Smooth muscle cell (in vitro differentiated cells): Measurements from ENCODE around the gene NFKB2. TPM values are rescaled to one million over a fixed set of nuclear protein-coding genes. Genes with fewer than 3 reads are reported as not detected.

ENCODE experiments used
- DNase-seq: peaks from one replicate; lab custom pipeline; 2025; ENCODE audit not compliant: unreplicated experiment; lab: John Stamatoyannopoulos, UW
- H2AFZ ChIP-seq: fragments of 200-600 bp; sonication (generic); 2 replicates; pipeline ENCODE4 v1.6.0; 2016; ENCODE audit warnings: antibody characterized with exemption, low read depth, mild to moderate bottlenecking
- H3F3A ChIP-seq: fragments of 200-600 bp; sonication (generic); 2 replicates; pipeline ENCODE4 v1.6.0; 2017; ENCODE audit warnings: antibody characterized with exemption, low read depth
- H3K27ac ChIP-seq: fragments of 200-600 bp; sonication (generic); 2 replicates; pipeline ENCODE4 v1.5.1; 2016; ENCODE audit warnings: low read depth, mild to moderate bottlenecking
- H3K27me3 ChIP-seq: fragments of 200-600 bp; sonication (generic); 2 replicates; pipeline ENCODE4 v1.6.1; 2016; ENCODE audit warnings: low read depth, mild to moderate bottlenecking
- H3K36me3 ChIP-seq: fragments of 200-600 bp; sonication (generic); 2 replicates; pipeline ENCODE4 v1.5.1; 2016; ENCODE audit warnings: low read depth
- H3K4me1 ChIP-seq: fragments of 200-600 bp; sonication (generic); 2 replicates; pipeline ENCODE4 v1.5.1; 2016; ENCODE audit warnings: low read depth
- H3K4me2 ChIP-seq: fragments of 200-600 bp; sonication (generic); 2 replicates; pipeline ENCODE4 v1.6.0; 2016; ENCODE audit warnings: mild to moderate bottlenecking
- H3K4me3 ChIP-seq: fragments of 200-600 bp; sonication (generic); 2 replicates; pipeline ENCODE4 v1.5.1; 2016; ENCODE audit warnings: mild to moderate bottlenecking
- H3K79me2 ChIP-seq: fragments of 200-600 bp; sonication (generic); 2 replicates; pipeline ENCODE4 v1.6.0; 2016; ENCODE audit warnings: low read depth, mild to moderate bottlenecking
- H3K9ac ChIP-seq: fragments of 200-600 bp; sonication (generic); 2 replicates; pipeline ENCODE4 v1.6.0; 2016; ENCODE audit warnings: low read depth
- H3K9me3 ChIP-seq: fragments of 200-600 bp; sonication (generic); replicated peaks from 2 replicates; pipeline ENCODE4 v1.5.1; 2016; ENCODE audit warnings: low read depth
- H4K20me1 ChIP-seq: fragments of 200-600 bp; sonication (generic); 2 replicates; pipeline ENCODE4 v1.6.0; 2016; ENCODE audit warnings: low read depth
- WGBS: methylation state at CpG from one replicate; pipeline ENCODE4 v1.1.7; 2016; ENCODE audit warnings: low lambda C conversion rate; 5-methylcytosine and 5-hydroxymethylcytosine counted together
- polyA plus RNA-seq: library from polyadenylated mRNA; unstranded; fragments of >200 nt; fragmentation: Nextera tagmentation; extraction: Ambion mirVana; gene quantifications from 2 replicates; pipeline ENCODE4 v1.2.1, GENCODE V29; 2016
- total RNA-seq: library from RNA; depleted of rRNA; stranded (reverse); fragments of >200 nt; gene quantifications from 2 replicates; pipeline ENCODE4 v1.2.3, GENCODE V29; 2014
- TF ChIP-seq, protein P1 (sequence below): fragments of 200-600 bp; sonication (generic); IDR thresholded peaks from 2 replicates; pipeline ENCODE4 v1.5.1; 2017; ENCODE audit warnings: borderline replicate concordance, mild to moderate bottlenecking, antibody characterized with exemption; ENCODE audit not compliant: insufficient read depth, poor library complexity, severe bottlenecking

Gene NFKB2
- total and polyA plus RNA-seq, 2 experiments from 2014 or later, result 32.6 to 38.1 TPM

DNA sequence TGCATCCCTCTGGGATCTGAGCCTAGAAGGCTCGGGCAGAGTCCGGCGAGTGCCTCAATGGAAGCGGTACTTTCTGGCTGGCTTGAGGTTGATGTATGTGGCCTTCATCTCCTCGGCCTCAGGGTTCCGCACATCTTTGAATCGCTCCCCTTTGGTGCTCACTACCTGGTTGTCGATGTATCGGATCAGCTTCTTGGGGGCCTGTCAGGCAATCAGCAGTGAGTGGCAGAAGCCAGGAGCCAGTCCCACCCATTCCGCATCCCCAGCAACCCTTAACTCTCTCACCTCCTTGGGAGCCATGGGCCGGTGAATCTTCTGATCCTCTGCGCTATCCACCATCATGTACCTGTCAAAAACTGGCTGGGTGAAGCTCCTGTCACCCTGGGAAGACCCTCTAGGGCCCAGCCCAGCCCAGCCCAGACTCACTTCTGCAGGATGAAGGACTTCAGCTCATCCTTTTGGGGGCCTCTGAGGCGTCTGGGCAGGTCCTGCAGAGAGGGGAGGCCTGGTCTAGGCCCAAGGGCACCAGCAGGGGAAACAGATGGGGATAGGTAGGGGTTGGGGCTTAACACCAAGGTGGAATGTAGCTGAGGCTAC is 28.0 kb downstream of the NFKB2 start:
- TF ChIP-seq, protein P1, sequence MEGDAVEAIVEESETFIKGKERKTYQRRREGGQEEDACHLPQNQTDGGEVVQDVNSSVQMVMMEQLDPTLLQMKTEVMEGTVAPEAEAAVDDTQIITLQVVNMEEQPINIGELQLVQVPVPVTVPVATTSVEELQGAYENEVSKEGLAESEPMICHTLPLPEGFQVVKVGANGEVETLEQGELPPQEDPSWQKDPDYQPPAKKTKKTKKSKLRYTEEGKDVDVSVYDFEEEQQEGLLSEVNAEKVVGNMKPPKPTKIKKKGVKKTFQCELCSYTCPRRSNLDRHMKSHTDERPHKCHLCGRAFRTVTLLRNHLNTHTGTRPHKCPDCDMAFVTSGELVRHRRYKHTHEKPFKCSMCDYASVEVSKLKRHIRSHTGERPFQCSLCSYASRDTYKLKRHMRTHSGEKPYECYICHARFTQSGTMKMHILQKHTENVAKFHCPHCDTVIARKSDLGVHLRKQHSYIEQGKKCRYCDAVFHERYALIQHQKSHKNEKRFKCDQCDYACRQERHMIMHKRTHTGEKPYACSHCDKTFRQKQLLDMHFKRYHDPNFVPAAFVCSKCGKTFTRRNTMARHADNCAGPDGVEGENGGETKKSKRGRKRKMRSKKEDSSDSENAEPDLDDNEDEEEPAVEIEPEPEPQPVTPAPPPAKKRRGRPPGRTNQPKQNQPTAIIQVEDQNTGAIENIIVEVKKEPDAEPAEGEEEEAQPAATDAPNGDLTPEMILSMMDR, result no peak
- Histone ChIP-seq H3K36me3 (no peaks in the 10 kb centered on the region), H3K27ac (no peak overlapping the region), H3F3A (peaks cover 11% of the 10 kb centered on the region), H4K20me1 (peaks cover 9% of the 10 kb centered on the region), H3K9ac (no peak overlapping the region), H3K27me3 (peaks cover 10% of the 10 kb centered on the region), H2AFZ (no peak overlapping the region), H3K4me2 (no peak overlapping the region), H3K4me3 (no peak overlapping the region), H3K9me3 (no peaks in the 10 kb centered on the region), H3K79me2 (peaks cover 5% of the 10 kb centered on the region), H3K4me1 (peaks cover 17% of the 10 kb centered on the region)
- DNase-seq, result no peak
- WGBS, result 96% methylated on average over 13 of the region's 13 CpGs

DNA sequence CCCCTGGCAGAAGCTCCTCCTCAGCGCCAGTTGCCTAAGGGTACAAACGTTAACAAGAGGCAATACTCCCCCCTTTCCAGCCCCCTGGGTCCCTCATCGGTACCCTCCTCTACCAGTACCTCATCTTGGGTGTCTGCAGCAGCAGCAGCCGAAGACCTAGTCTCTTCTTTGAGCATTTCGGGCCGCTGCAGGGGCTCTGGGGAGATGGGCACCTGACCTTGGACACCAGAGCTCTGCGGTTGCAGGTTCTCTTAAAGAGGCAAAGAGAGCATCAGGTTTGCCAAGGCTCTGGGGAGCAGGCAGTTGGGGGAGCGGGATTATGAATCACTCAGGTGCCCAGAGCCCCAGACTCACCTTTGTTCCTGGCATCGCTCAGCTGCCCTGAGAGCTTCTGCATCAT is 28.6 kb downstream of the NFKB2 start:
- TF ChIP-seq, protein P1, result no peak
- H3K4me1 ChIP-seq, result peaks cover 14% of the 10 kb centered on the region
- no peak overlapping the region for H2AFZ ChIP-seq
- no peak overlapping the region for H3K9ac ChIP-seq
- H3K9me3 ChIP-seq, result no peaks in the 10 kb centered on the region
- 98% methylated on average over 9 of the region's 9 CpGs for WGBS
- H3K4me3 ChIP-seq, result no peak overlapping the region
- no peak for DNase-seq
- H3K27ac ChIP-seq, result no peak overlapping the region
- H3K4me2 ChIP-seq, result no peak overlapping the region
- peaks cover 9% of the 10 kb centered on the region for H4K20me1 ChIP-seq
- H3K79me2 ChIP-seq, result peaks cover 5% of the 10 kb centered on the region
- peaks cover 11% of the 10 kb centered on the region for H3F3A ChIP-seq
- peaks cover 3% of the 10 kb centered on the region for H3K27me3 ChIP-seq
- H3K36me3 ChIP-seq, result no peaks in the 10 kb centered on the region

DNA sequence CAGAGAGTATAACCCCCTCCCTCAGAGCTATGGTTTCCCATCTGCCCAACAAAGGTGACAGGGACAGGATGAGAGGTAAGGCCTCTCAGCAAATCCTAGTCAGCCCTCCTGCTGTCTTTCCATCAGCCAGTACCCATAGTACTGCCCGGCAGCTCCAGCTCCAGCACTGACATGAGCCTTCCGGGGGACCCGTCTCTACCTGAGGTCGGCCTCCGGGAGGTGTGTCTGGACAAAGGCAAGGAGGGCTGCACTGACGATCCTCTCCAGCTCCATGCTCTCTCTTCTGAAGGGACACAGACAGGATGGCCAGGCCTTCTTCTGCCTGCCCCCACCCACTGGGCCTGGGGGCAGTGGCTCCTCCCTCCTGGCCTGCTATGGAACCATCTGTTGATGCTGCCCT is 29.4 kb downstream of the NFKB2 start:
- Histone ChIP-seq H3K79me2 (peaks cover 5% of the 10 kb centered on the region), H3F3A (peaks cover 11% of the 10 kb centered on the region), H3K4me3 (no peak overlapping the region), H3K36me3 (no peaks in the 10 kb centered on the region), H3K4me1 (peaks cover 12% of the 10 kb centered on the region), H3K4me2 (no peak overlapping the region), H3K9me3 (no peaks in the 10 kb centered on the region), H3K27me3 (no peaks in the 10 kb centered on the region), H3K27ac (no peak overlapping the region), H2AFZ (no peak overlapping the region), H4K20me1 (peaks cover 9% of the 10 kb centered on the region), H3K9ac (no peak overlapping the region)
- TF ChIP-seq, protein P1, result no peak
- no peak for DNase-seq
- WGBS, result 95% methylated on average over 6 of the region's 6 CpGs

DNA sequence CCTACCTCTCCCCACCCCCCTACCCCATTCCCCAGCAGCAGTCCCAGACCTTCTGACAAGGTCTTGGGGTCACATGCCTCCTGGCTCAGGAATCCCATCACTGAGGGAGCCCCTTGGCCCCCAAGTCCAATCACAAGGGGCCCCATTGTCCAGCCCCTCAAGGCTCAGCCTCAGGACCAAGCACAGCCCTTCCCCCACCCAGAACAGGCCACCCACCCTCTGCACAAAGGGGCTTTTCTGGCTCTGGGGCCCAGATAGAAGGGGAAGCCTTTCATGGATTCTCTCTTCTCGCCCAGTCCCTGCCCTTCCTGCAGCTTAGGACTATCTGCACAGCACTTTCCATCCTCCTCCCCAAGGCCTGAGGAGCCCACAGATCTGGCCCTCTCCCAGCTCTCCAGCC is 29.9 kb downstream of the NFKB2 start:
- no peaks in the 10 kb centered on the region for H3K27me3 ChIP-seq
- H3K4me1 ChIP-seq, result peaks cover 8% of the 10 kb centered on the region
- H3K27ac ChIP-seq, result no peak overlapping the region
- no peaks in the 10 kb centered on the region for H3K9me3 ChIP-seq
- peaks cover 9% of the 10 kb centered on the region for H4K20me1 ChIP-seq
- no peak overlapping the region for H3K4me2 ChIP-seq
- peaks cover 11% of the 10 kb centered on the region for H3F3A ChIP-seq
- peaks cover 5% of the 10 kb centered on the region for H3K79me2 ChIP-seq
- H2AFZ ChIP-seq, result no peak overlapping the region
- H3K36me3 ChIP-seq, result no peaks in the 10 kb centered on the region
- 86% methylated on average over 1 of the region's 1 CpG for WGBS
- no peak overlapping the region for H3K9ac ChIP-seq
- TF ChIP-seq, protein P1, result no peak
- H3K4me3 ChIP-seq, result no peak overlapping the region
- DNase-seq, result no peak
